Esophagus squamous epithelium (tissue), 5 donors: ENCODE data around the gene PIK3R2. TPM values are rescaled to one million over a fixed set of nuclear protein-coding genes. Genes with fewer than 3 reads are reported as not detected.

Source experiments
- DNase-seq: peaks from one replicate; lab custom pipeline; 2025; lab: John Stamatoyannopoulos, UW
- H3K27ac ChIP-seq, 4 donors: fragments of 200-600 bp; sonication (generic); one replicate each; pipeline ENCODE4 v1.5.1; 2016 to 2019; ENCODE audit warnings: mild to moderate bottlenecking in 1 of 4
- H3K27me3 ChIP-seq, 4 donors: fragments of 200-600 bp; sonication (generic); 1 replicate in 3 of 4; 2 replicates in 1 of 4; pipeline versions ENCODE4 v1.5.1 to v1.6.0; 2017 to 2021; ENCODE audit warnings: antibody characterized with exemption in 1 of 4
- H3K36me3 ChIP-seq, 3 donors: fragments of 200-600 bp; sonication (generic); one replicate each; pipeline ENCODE4 v1.5.1; 2016 to 2019
- H3K4me1 ChIP-seq, 3 donors: fragments of 200-600 bp; sonication (generic); one replicate each; pipeline ENCODE4 v1.5.1; 2017 to 2019
- H3K4me3 ChIP-seq, 4 donors: fragments of 200-600 bp; sonication (generic); 1 replicate in 3 of 4; 2 replicates in 1 of 4; pipeline ENCODE4 v1.5.1; 2016 to 2019; ENCODE audit warnings: mild to moderate bottlenecking in 2 of 4, moderate library complexity in 1 of 4
- H3K9me3 ChIP-seq, 3 donors: fragments of 200-600 bp; sonication (generic); one replicate each; pipeline ENCODE4 v1.5.1; 2016 to 2019
- CTCF ChIP-seq, 6 experiments: fragments of 450-650 bp in 4 of 6; fragments of 200-600 bp in 2 of 6; sonication (generic) in 2 of 6; IDR thresholded peaks; one replicate each; pipeline ENCODE4 v1.5.1; 2016 to 2019; ENCODE audit warnings: antibody characterized with exemption in 6 of 6, mild to moderate bottlenecking in 4 of 6, moderate library complexity in 4 of 6
- POLR2A ChIP-seq, 4 donors: fragments of 450-650 bp; IDR thresholded peaks; one replicate each; pipeline ENCODE4 v1.6.1; 2017; ENCODE audit warnings: antibody characterized with exemption in 4 of 4, mild to moderate bottlenecking in 4 of 4, moderate library complexity in 3 of 4
- WGBS, 2 donors: methylation state at CpG; one replicate each; pipeline ENCODE4 v1.1.5; 2018; 5-methylcytosine and 5-hydroxymethylcytosine counted together
- intact Hi-C: fragments of 100-400 bp; cut with DNase I; formaldehyde crosslinking; loops from one replicate; pipeline ENCODE4 v1.15.0; 2022
- total RNA-seq, 4 donors: library from RNA; depleted of rRNA; stranded (reverse); fragments of >200 nt; gene quantifications; one replicate each; pipeline ENCODE4 v1.1.0, GENCODE V29; 2016
- donor health status: DM: yes; HTN: yes; CAD: no.

The PIK3R2 gene
- total RNA-seq, 4 donors from 2014 or later, result 20.4 to 42.1 (median 29.1) TPM

GRCh38 chr19:18165794-18166544 is 13.0 kb downstream of the PIK3R2 start:
- Histone ChIP-seq H3K4me3 (no peak overlapping the region), H3K9me3 (no peaks in the 10 kb centered on the region), H3K27me3 (no peaks in the 10 kb centered on the region), H3K27ac (no peak overlapping the region), H3K36me3 (peaks cover 19 to 83% (median 45%) of the 10 kb centered on the region in 3 donors), H3K4me1 (peaks cover 8 to 12% (median 10%) of the 10 kb centered on the region in 3 donors)
- DNase-seq, result no peak
- intact Hi-C loops, result no loop called here
- no peak for TF ChIP-seq POLR2A (IDR thresholded peaks at IDR 0.05)
- no peak for TF ChIP-seq CTCF (IDR thresholded peaks at IDR 0.05)
- WGBS, 2 donors, result 95 to 100% methylated on average over 9 to 12 of the region's 15 CpGs

- no peak overlapping the region for H3K27ac ChIP-seq
- intact Hi-C loops, result no loop called here
- DNase-seq, result no peak
- H3K27me3 ChIP-seq, result no peaks in the 10 kb centered on the region
- TF ChIP-seq CTCF (IDR thresholded peaks at IDR 0.05) (no peak), POLR2A (IDR thresholded peaks at IDR 0.05) (no peak)
- no peak overlapping the region for H3K4me3 ChIP-seq
- 88 to 93% methylated on average over 12 to 13 of the region's 21 CpGs for WGBS, 2 donors
- peaks cover under 1 to 4% (median under 1%) of the 10 kb centered on the region in 3 donors for H3K4me1 ChIP-seq
- H3K36me3 ChIP-seq, result peaks cover 19 to 79% (median 45%) of the 10 kb centered on the region in 3 donors
- no peaks in the 10 kb centered on the region for H3K9me3 ChIP-seq
These were observed 14.0 kb downstream of the PIK3R2 start for GRCh38 chr19:18167011-18167410.

- no peaks in the 10 kb centered on the region for H3K9me3 ChIP-seq
- no peak overlapping the region for H3K27ac ChIP-seq
- TF ChIP-seq POLR2A (IDR thresholded peaks at IDR 0.05), result no peak
- peak; percentile 30 to 71 (median 64) for TF ChIP-seq CTCF (IDR thresholded peaks at IDR 0.05)
- WGBS, 2 donors, result 44 to 64% methylated on average over 5 to 14 of the region's 14 CpGs
- no peak for DNase-seq
- peaks cover 19 to 68% (median 40%) of the 10 kb centered on the region in 3 donors for H3K36me3 ChIP-seq
- intact Hi-C loops, result no loop called here
- H3K4me1 ChIP-seq, result peaks cover 0 to 13% (median under 1%) of the 10 kb centered on the region in 3 donors
- no peak overlapping the region for H3K4me3 ChIP-seq
- no peaks in the 10 kb centered on the region for H3K27me3 ChIP-seq
These were observed 15.1 kb downstream of the PIK3R2 start for GRCh38 chr19:18167975-18168645.

- Histone ChIP-seq H3K4me3 (no peak overlapping the region), H3K4me1 (peaks cover 0 to 20% (median 5%) of the 10 kb centered on the region in 3 donors), H3K27me3 (no peaks in the 10 kb centered on the region), H3K9me3 (no peaks in the 10 kb centered on the region), H3K27ac (peak overlapping the region in 2 of 4 donors; percentile 50 to 71), H3K36me3 (peaks cover 19 to 61% (median 33%) of the 10 kb centered on the region in 3 donors)
- DNase-seq, result no peak
- 94 to 98% methylated on average over 13 to 43 of the region's 66 CpGs for WGBS, 2 donors
- TF ChIP-seq POLR2A (IDR thresholded peaks at IDR 0.05) (no peak), CTCF (IDR thresholded peaks at IDR 0.05) (no peak)
- intact Hi-C loops, result no loop called here
These were observed 15.9 kb downstream of the PIK3R2 start for GRCh38 chr19:18168673-18169381.
